HUDEP-2 (cell line): ENCODE results near the gene LCLAT1.
A peak's percentile ranks its signal among the peaks of the same experiment; 100 is the strongest.
"Not testable (repeated sequence)": the region's sequence is repeated elsewhere in the genome, so short reads cannot be mapped to it uniquely, and the experiment has no call there.

Source experiments
- DNase-seq, 76 experiments: peaks; one replicate each; lab custom pipeline; 2025; ENCODE audit not compliant: unreplicated experiment in 76 of 76; lab: John Stamatoyannopoulos, UW

LCLAT1 gene

DNA sequence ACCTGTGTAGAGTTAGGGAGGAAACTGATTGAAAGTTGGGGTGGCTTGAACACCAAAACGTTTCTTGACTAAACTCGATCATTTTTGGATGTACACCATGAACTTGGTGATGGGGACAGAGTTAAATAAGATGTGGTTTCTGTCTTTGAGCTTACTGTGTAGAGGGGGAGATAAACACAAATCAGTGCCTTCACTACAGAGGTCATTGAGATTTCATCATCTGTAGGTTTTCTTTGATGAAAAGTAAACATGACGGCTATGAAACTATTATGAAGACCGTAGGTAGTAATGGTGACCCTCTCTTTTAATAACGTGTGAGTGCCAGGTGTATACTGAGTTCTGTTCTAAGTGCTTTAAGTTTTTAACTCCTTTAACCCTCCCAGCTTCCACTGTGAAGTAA lies 6.5 kb downstream of the LCLAT1 start:
- DNase-seq = no peak

DNA sequence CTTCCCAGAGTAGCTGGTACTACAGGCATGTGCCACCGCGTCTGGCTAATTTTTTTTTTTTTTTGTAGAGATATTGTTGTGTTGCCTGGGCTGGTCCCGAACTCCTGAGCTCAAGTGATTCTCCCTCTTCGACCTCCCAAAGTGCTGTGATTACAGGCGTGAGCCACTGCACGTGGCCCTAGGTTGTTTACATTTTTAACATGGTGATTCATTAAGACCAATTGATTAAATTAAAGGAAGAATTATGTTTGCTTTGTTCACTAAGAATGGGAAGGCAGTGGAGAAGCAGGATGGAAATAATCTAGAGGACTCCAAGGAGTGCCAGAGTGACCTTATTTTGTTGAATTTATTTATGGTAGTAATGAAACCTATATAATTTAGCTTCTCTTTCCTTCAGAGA lies 7.5 kb downstream of the LCLAT1 start:
- DNase-seq = no peak

DNA sequence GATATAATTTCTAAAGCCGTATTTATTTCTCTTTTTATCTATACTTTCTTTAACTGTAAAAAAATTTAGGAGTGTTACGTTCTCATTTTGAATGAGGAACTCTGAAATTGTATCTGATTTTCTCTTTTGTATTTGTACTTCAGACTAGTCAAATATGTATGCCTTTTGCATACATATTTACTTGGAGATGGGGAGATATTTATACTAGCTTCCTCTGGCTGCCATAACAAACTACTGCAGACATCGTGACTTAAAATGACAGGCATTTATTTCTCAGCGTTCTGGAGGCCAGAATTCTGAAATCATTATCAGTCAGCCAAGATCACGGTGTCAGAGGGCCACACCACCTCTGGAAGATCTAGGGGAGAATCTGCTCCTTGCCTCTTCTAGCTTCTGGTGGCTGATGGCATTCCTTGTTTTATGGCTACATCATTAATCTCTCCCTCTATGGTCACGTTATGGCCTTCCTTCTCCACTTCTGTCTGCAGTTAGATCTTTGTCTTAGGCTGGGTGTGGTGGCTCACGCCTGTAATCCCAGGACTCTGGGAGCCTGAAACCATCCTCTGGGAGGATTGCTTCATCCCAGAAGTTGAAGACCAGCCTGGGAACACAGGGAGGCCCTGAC lies 8.2 kb downstream of the LCLAT1 start:
- no peak for DNase-seq

DNA sequence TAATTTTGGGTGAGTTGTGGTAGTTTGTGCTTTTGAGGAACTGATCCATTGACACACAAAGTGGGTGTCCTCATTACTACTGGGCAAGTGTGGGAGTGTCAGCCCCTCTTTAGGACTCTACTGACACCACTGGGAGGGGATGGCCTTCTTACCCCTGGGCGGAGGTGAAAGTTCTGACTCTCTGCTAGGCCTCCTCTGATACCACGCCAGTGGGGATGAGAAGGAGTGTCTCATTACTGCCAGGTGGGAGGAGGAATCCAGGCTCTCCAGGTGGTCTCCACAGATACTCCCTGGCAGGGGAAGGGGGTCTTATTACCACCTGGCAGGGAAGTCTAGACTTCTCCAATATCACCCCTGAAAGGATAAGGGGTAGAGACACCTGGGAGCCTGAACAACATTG lies 9.1 kb downstream of the LCLAT1 start:
- DNase-seq = no peak

DNA sequence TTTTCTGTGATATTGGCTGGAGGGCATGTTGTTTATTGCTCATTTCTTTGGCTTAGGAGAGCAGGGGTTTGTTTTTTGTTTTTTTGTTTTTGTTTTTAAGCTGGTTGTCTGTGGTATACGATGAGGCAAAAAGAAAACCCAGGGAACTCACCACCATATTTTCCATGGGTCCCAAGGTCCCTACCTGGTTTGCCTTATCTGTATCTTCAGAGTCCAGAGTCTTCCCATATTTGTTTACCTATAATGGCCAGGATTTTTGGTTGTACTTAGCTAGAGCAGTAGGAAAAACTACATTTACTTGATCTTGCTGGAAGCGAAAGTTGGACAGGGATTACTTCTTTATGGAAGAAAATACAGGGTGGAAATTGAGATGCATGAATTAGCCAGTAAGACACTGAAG lies 9.5 kb downstream of the LCLAT1 start:
- no peak for DNase-seq

DNA sequence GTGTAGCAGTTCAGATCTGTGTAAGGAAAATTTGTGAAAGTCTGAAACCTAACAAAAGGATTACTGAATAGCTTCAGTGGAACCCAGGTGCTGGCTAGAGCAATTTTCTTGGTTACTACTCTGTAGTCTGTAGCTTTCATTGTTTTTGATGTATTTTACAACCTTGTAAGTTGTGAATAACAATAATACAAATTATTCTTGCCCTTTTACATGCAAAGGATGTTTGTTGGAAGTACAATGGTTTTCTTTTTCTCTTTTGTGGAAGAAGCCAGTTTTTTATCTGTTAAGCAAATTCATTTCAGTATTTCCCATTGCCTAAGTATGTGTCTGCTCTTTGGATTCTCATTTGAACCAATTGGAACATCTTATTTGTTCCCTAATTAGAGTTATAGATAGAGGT lies 10.2 kb downstream of the LCLAT1 start:
- DNase-seq = no peak

DNA sequence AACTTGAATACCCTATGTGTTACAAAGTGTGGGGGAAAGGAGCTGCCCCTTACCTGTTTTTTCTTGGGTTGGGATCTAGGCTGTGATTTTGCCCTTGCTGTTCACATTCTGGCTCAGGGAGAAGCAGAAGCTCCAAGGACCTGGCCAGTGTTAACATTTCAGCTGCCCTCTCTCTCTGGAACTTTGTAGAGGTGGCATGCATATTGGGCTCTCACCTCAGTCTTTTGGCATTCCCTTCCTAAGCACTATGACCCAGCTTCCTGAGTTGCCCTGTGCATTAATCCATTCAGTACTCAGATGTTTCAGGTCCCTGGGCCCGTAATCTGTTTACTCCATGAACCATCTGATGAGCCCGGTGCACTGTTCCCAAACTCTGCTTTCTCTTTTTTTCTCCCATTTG lies 12.1 kb downstream of the LCLAT1 start:
- DNase-seq = no peak

DNA sequence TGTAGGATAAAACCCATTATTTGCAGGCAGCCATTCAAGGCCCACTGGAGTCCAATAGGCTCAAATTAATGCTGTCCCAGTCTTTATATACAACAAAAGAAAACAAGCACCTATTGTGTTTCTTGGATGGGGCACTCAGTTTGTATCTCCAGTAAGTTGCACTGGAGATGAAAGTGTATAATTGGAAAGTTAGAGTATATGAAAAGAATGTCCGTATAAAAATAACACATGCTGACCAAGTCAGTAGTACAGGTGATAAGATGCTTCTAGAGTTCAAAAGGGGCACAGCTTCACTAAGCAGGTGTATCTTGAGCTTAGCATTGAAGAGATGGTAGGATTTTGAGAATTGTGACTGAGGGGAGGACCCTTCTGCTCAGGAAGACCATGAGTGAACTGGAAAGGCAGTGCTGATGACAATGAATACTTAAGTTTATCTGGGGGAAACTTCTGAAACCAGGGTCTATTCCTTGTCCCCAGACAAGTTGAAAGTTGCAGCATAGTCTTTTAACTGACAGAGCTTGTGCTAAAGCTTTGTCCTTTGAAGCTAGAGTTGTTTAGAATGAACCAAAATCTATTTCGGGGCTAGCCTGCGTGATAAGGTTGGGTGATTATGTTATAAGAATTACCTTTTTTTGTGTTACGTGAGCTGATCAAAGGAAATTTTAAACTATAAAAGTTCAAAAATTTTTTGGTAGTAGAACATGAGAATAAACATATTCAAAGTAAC lies 15.2 kb downstream of the LCLAT1 start:
- no peak for DNase-seq

DNA sequence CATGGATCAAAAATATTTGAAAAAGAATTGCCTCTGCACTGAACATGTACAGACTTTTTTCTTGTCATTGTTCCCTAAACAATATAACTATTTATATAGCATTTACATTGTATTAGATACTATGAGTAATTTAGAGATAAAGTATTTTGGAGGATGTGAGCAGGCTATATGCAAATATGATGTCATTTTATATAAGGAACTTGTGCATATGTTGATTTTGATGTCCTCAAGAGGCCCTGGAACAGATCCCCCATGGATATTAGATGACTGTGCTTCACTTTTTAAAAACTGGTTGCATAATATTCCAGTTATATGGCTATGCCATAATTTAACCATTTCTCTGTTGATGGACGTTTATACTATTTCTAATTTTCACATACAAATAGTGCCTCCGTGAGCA lies 16.5 kb downstream of the LCLAT1 start:
- no peak for DNase-seq

DNA sequence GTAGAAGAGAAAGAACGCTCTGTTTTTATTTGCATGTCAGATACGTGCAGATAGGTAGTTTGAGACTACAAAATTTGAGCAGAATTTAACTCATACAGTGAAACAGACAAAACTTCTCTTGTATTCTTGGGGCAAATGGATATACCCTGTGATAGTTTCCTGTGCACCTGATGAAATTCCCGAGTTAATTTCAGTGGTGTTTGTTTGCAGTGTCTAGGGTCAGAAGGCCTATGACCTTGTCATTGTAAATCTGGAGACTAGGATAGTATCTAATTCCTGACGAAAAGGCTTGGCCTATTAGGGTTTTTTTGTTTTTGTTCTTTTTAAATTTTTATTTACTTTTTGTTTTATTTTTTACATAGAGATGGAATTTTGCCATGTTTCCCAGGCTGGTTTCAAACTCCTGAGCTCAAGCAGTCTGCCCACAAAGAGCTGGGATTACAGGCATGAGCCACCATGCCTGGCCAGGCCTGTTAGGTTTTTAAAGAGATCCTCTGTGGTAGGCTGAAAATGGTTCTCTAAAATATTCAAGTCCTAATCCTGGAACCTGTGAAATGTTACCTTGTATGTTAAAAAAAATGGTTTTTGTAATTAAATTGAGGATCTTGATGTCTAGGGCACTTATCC lies 17.6 kb downstream of the LCLAT1 start:
- no peak for DNase-seq

DNA sequence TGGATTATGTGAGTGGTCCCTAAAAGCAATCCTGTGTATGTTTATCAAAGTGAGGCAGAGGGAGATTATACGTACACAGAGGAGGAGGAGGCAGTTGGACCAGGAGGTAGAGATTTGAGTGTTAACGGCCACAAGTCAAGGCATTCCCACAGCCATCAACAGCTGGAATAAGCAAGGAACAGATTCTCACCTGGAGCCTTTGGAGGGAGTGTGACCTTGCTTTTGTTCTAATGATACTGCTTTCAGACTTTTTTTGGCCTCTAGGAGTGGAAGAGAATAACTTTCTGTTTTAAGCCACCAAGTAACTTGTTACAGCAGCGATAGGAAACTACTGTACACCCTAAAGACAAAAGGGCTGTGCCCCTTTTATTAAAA lies 18.1 kb downstream of the LCLAT1 start:
- DNase-seq = peak in 1 of 76 experiments; percentile 21

DNA sequence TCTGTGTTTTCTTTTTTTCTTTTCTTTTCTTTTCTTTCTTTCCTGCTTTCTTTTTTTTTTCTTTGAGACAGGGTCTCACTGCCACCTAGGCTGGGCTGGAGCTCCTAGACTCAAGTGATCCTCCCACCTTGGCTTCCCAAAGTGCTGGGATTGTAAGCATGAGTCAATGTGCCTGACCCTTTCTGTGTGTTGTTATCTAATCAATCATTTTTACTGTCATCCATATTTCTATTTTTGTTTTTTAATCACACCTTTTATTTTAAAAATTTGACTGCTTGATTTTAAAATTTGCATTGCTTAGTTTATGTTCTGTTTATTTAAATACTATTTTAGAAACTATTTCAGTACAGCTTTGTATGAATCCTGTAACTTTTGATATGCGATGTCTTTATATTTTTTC lies 19.2 kb downstream of the LCLAT1 start:
- no peak for DNase-seq

DNA sequence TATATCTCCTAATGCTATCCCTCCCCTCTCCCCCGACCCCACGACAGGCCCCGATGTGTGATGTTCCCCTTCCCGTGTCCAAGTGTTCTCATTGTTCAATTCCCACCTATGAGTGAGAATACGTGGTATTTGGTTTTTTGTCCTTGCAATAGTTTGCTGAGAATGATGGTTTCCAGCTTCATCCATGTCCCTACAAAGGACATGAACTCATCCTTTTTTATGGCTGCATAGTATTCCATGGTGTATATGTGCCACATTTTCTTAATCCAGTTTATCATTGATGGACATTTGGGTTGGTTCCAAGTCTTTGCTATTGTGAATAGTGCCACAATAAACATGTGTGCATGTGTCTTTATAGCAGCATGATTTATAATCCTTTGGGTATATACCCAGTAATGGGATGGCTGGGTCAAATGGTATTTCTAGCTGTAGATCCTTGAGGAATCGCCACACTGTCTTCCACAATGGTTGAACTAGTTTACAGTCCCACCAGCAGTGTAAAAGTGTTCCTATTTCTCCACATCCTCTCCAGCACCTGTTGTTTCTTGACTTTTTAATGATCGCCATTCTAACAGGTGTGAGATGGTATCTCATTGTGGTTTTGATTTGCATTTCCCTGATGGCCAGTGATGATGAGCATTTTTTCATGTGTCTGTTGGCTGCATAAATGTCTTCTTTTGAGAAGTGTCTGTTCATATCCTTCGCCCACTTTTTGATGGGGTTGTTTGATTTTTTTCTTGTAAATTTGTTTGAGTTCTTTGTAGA lies 20.2 kb downstream of the LCLAT1 start:
- DNase-seq = not testable (repeated sequence)

DNA sequence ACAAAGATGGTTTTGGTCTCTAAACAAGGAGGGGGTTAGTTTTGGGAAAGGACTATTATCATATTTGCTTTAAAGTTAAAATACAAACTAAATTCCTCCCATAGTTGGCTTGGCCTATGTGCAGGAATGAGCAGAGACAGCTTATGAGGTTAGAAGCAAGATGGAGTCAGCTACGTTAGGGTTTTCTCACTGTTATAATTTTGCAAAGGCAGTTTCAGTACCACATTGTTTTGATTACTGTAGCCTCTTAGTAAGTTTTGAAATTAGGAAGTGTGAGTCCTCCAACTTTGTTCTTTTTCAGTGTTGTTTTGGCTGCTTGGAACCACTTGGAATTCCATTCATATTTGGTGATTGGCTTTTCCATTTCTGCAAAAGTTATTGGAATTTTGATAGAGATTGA lies 23.4 kb downstream of the LCLAT1 start:
- no peak for DNase-seq

DNA sequence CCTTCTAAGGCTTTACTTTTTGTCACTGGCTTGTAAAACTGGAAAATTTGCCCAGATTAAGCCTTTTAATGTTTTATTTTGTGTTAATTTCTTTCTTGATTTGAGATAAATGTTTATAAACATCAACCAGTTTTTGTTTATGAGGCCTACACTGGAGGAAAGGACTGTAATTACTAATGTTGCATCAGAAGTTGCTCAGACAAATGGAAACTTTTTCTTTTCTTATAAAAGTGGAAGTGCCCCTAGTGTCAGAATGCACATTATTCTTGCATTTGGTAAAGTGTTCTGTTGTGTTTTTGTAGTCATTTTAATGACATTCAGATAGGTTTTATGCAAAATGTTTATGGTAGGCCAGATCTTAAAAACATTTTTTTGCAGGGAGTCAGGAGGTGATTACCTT lies 25.3 kb downstream of the LCLAT1 start:
- no peak for DNase-seq

DNA sequence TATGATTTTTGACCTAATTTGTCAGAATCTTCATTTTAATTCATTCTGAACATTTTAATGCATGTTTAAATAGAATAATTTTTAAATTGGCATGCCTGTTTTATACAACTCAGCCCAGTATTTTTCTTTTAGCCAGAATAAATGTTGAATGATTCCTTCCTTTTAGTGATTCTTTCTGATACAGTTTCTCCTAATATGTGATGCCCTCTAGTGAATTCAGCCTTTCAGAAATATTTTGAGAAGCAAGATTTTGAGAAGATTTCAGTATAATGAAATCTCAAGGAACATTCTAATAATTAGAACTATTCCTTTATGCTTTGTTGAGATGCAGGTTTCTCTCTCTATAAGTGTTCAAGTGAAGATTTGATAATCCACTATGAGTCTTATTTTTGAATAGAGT lies 28.5 kb downstream of the LCLAT1 start:
- no peak for DNase-seq

DNA sequence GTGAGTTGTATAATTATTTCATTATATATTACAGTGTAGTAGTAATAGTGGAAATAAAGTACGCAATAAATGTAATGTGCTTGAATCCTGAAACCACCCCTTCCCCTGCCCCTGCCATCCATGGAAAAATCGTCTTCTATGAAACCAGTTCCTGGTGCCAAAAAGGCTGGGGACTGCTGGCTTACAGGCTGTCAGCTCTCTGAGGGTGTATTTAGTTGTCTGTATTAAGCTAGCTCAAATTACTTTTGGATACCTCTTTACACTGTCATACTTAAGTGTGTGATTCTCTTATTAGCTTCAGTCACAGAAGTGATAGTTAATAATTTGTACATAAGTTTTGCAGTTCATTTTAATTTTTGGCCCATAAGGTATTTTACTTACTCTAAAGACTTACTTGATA lies 29.6 kb downstream of the LCLAT1 start:
- no peak for DNase-seq

DNA sequence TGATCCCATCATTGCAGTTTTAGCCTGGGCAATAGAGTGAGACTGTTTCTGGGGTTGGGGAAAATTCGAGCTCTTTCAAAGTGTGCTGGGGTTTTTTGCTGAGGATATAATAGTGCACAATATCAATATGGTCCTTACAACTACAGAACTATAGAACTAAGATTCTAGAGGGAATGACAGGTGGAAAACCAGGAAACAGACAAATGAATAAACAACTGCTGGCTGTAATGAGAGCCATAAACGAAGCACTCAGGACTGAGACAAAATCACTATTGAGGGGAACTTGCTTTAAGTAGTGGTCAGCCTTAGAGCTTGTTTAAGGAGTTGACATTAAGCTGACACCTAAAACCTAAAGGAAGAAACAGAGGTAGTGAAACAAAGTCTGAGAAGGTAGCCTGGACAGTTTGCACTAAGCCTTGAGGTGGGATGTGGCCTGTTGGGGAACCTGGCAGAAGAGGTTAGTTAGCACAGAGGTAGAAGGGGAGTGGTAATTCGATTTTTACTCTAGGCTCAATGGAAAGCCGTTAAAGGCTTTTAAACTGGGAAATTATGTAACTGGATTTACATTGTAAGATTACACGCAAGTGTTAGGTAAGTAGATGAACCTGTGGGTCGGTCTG lies 33.8 kb downstream of the LCLAT1 start:
- no peak for DNase-seq

DNA sequence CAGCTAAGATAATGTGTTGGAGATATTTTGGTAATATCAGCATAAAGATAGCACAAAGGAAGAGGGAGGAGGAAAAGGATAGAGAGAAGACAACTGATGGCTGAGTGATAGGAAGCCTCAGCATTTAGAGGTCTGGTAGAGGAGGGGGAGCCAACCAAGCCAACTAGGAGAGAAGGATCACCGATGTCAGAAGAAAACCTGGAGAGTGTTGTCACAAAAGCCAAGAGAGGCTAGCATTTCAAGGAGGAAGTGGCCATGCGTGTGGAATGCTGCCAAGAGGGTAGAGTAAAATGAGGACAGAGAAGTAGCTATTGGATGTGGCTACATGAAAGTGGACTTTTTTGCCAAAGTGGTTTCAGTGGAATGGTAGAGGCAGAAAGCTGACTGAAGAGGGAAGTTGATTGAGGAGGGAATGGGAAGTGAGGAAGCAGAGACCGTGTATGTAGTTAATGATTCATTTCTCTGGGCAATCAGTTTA lies 34.3 kb downstream of the LCLAT1 start:
- peak in 7 of 76 experiments; percentile 7 to 22 (median 14) for DNase-seq

DNA sequence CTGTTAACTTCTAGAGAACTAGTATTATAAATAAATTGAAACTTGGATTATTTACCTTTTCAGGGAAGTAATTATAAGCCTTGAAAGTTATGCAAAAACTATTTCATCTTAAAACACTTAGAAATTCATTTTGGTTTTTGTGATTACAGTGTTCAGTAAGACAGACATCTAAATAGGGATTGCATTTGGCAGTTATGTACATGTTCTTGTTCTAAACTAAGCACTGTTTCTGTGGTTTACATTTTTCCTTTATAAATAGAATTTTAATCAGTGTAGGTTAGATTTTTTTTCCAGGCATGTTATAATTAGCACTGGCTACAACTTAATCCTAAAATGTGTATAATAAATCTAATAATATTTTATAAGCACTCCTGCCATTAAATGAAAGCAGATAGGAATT lies 35.0 kb downstream of the LCLAT1 start:
- DNase-seq = no peak

DNA sequence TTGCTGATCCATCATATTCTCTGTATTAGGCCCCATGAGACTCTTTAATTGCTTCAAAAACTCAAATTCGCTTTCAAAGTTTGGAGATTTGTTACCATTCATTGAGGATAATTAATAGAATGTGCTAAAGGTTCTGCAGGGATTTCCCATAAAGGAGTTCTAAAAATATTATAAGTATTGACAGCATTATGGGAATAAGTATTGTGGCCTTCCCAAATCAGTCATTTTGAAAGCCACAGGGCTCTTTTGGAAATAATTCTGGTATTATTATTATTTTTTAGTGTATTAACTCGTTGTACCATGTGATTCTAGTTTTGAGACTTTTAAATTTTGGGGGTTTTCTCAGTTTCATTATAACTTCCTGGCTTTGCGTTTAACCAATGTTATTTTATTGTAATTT lies 37.1 kb downstream of the LCLAT1 start:
- DNase-seq = no peak
